BE2C (cell line): ENCODE results near the gene PRDM10.
"Not testable (repeated sequence)": the region's sequence is repeated elsewhere in the genome, so short reads cannot be mapped to it uniquely, and the experiment has no call there.

ENCODE experiments used
- DNase-seq: peaks from one replicate; pipeline ENCODE4 v3.0.0-alpha.2; 2020
- H3K27me3 ChIP-seq: fragments of 250-450 bp; sonication (Bioruptor Pico); 2 replicates; pipeline ENCODE4 v1.5.1; 2020; ENCODE audit warnings: mild to moderate bottlenecking
- H3K36me3 ChIP-seq: fragments of 250-450 bp; sonication (Bioruptor Pico); 2 replicates; pipeline ENCODE4 v1.5.1; 2020; ENCODE audit warnings: mild to moderate bottlenecking
- H3K4me1 ChIP-seq: fragments of 250-450 bp; sonication (Bioruptor Pico); 2 replicates; pipeline ENCODE4 v1.5.1; 2020
- H3K4me3 ChIP-seq: 2 replicates; pipeline ENCODE4 v1.5.1; 2011; ENCODE audit warnings: low read depth, low read length
- H3K9me3 ChIP-seq: fragments of 250-450 bp; sonication (Bioruptor Pico); 2 replicates; pipeline ENCODE4 v1.5.1; 2020
- CTCF ChIP-seq: IDR thresholded peaks from 2 replicates; pipeline ENCODE4 v1.5.1; 2012; ENCODE audit warnings: mild to moderate bottlenecking, low read depth, low read length

Gene PRDM10

GRCh38 chr11:129960216-129961214 is 42.1 kb downstream of the PRDM10 start:
- Histone ChIP-seq H3K4me3 (no peak overlapping the region), H3K36me3 (no peaks in the 10 kb centered on the region; the same call in 1 of the 2 replicates), H3K9me3 (no peaks in the 10 kb centered on the region), H3K4me1 (peaks cover 9% of the 10 kb centered on the region), H3K27me3 (no peaks in the 10 kb centered on the region)
- no peak for TF ChIP-seq CTCF
- no peak for DNase-seq

GRCh38 chr11:129959687-129960086 is 42.9 kb downstream of the PRDM10 start:
- Histone ChIP-seq H3K4me3 (no peak overlapping the region), H3K36me3 (no peaks in the 10 kb centered on the region; the same call in 1 of the 2 replicates), H3K9me3 (no peaks in the 10 kb centered on the region), H3K27me3 (no peaks in the 10 kb centered on the region), H3K4me1 (peaks cover 9% of the 10 kb centered on the region)
- no peak for TF ChIP-seq CTCF
- no peak for DNase-seq

- Histone ChIP-seq H3K36me3 (no peaks in the 10 kb centered on the region; the same call in 1 of the 2 replicates), H3K4me3 (no peak overlapping the region), H3K4me1 (peaks cover 9% of the 10 kb centered on the region), H3K9me3 (no peaks in the 10 kb centered on the region), H3K27me3 (no peaks in the 10 kb centered on the region)
- DNase-seq: no peak
- TF ChIP-seq CTCF: no peak
These were observed 47.4 kb downstream of the PRDM10 start for GRCh38 chr11:129955282-129955681.

GRCh38 chr11:129954703-129955102 is 47.9 kb downstream of the PRDM10 start:
- not testable (repeated sequence) for H3K9me3 ChIP-seq, H3K27me3 ChIP-seq, H3K4me3 ChIP-seq, DNase-seq, H3K36me3 ChIP-seq, H3K4me1 ChIP-seq

- DNase-seq: no peak
- Histone ChIP-seq H3K36me3 (no peaks in the 10 kb centered on the region), H3K9me3 (no peaks in the 10 kb centered on the region), H3K4me1 (no peaks in the 10 kb centered on the region), H3K4me3 (no peak overlapping the region), H3K27me3 (no peaks in the 10 kb centered on the region)
- TF ChIP-seq CTCF: no peak
These were observed 50.8 kb downstream of the PRDM10 start for GRCh38 chr11:129951866-129952262.

- H3K4me3 ChIP-seq: no peak overlapping the region
These were observed 51.3 kb downstream of the PRDM10 start for GRCh38 chr11:129951201-129951865.

More at GRCh38 chr11:129951201-129951865, 51.3 kb downstream of the PRDM10 start:
- Histone ChIP-seq H3K4me1 (no peaks in the 10 kb centered on the region), H3K27me3 (no peaks in the 10 kb centered on the region), H3K9me3 (no peaks in the 10 kb centered on the region), H3K36me3 (no peaks in the 10 kb centered on the region)
- no peak for TF ChIP-seq CTCF
- no peak for DNase-seq
